Fibroblast of mammary gland (primary cell): ENCODE data around the gene GLB1L2.
"Not testable (repeated sequence)": the region's sequence is repeated elsewhere in the genome, so short reads cannot be mapped to it uniquely, and the experiment has no call there.

Experiments
- DNase-seq: peaks from one replicate; pipeline ENCODE4 v3.0.0-alpha.2; 2010; ENCODE audit warnings: low read depth
- H3K4me3 ChIP-seq: 2 replicates; pipeline ENCODE4 v1.5.1; 2011; ENCODE audit warnings: low read depth, mild to moderate bottlenecking, low read length, moderate library complexity; ENCODE audit not compliant: control insufficient read depth
- CTCF ChIP-seq: conservative IDR thresholded peaks from 2 replicates; pipeline ENCODE4 v1.5.1; 2011; ENCODE audit warnings: low read depth, low read length, inconsistent platforms; ENCODE audit not compliant: control insufficient read depth, insufficient read depth

Gene GLB1L2, protein sequence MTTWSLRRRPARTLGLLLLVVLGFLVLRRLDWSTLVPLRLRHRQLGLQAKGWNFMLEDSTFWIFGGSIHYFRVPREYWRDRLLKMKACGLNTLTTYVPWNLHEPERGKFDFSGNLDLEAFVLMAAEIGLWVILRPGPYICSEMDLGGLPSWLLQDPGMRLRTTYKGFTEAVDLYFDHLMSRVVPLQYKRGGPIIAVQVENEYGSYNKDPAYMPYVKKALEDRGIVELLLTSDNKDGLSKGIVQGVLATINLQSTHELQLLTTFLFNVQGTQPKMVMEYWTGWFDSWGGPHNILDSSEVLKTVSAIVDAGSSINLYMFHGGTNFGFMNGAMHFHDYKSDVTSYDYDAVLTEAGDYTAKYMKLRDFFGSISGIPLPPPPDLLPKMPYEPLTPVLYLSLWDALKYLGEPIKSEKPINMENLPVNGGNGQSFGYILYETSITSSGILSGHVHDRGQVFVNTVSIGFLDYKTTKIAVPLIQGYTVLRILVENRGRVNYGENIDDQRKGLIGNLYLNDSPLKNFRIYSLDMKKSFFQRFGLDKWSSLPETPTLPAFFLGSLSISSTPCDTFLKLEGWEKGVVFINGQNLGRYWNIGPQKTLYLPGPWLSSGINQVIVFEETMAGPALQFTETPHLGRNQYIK

GRCh38 chr11:134331354-134332188, at the start of gene GLB1L2:
GLB1L2 (plus strand) TSS chr11:134331988; CDS start chr11:134332062, 74 bp downstream.
- TF ChIP-seq CTCF: no peak
- no peak within 1 kb of the TSS for H3K4me3 ChIP-seq
- DNase-seq: peak; percentile 11

GRCh38 chr11:134282121-134283045, 49.4 kb upstream of the GLB1L2 start:
- H3K4me3 ChIP-seq: no peak overlapping the region
- TF ChIP-seq CTCF: no peak
- no peak for DNase-seq

DNA sequence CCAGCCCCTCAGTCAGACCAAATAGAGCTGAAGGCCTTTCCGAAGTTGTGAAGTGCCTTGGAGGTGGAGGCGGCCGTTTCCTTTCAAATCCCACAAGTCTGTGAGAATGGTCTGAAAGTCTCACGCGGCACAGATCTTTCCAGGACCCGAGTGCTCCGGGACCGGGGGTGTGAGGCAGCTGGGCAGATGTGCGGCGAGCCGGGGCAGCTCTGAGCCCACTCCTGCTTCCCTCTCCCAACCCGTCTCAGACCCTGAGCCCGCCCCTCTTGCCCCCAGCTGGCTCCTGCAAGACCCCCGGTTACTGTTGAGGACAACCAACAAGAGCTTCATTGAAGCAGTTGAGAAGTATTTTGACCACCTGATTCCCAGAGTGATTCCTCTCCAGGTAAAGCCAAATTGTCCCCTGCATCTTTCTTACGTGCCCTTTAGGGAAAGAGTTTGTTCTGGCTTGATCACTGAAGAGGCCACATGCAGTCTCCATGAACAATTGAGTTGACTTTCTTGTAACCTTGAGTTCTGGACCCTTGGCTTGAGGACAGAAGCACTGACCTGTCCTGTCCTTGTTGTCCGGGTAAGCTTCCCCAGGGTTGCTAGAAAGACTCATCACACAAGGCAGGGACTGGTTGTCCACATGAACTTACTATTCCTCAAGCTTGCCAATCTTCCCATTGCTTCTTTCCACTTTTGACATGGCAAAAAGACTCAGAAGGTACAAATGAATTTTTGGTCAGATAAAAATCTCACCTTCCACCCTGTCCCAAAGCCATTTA, 48.1 kb upstream of the GLB1L2 start:
- H3K4me3 ChIP-seq: no peak overlapping the region
- no peak for TF ChIP-seq CTCF
- no peak for DNase-seq

- not testable (repeated sequence) for DNase-seq, H3K4me3 ChIP-seq
Measured at GRCh38 chr11:134284349-134284748, 47.4 kb upstream of the GLB1L2 start.

- no peak for DNase-seq
- no peak for TF ChIP-seq CTCF
- no peak overlapping the region for H3K4me3 ChIP-seq
Measured at GRCh38 chr11:134287561-134287960, 44.2 kb upstream of the GLB1L2 start.

- no peak for TF ChIP-seq CTCF
- no peak for DNase-seq
- H3K4me3 ChIP-seq: no peak overlapping the region
Measured at GRCh38 chr11:134288486-134288885, 43.3 kb upstream of the GLB1L2 start.
